ENCODE measurements around the gene DPEP2NB.
"Not testable (repeated sequence)": the region's sequence is repeated elsewhere in the genome, so short reads cannot be mapped to it uniquely, and the experiment has no call there.

DPEP2NB gene

GRCh38 chr16:67996666-67997065 is 19.0 kb downstream of the DPEP2NB start:
- DNase-seq (ENCODE audit: extremely low read depth, low read depth) = no peak
- no peak for TF ChIP-seq CTCF (IDR thresholded peaks at IDR 0.05; ENCODE audit: low read depth, low read length)

- TF ChIP-seq CTCF (IDR thresholded peaks at IDR 0.05; ENCODE audit: low read depth, low read length) = no peak
- DNase-seq (ENCODE audit: extremely low read depth, low read depth) = no peak
Measured at GRCh38 chr16:67995423-67995822, 20.3 kb downstream of the DPEP2NB start.

GRCh38 chr16:67994040-67994408 is 21.7 kb downstream of the DPEP2NB start:
- not testable (repeated sequence) for DNase-seq (ENCODE audit: extremely low read depth, low read depth)

GRCh38 chr16:67993207-67994039 is 22.3 kb downstream of the DPEP2NB start:
- TF ChIP-seq CTCF (IDR thresholded peaks at IDR 0.05; ENCODE audit: low read depth, low read length) = peak; percentile 82
- DNase-seq (ENCODE audit: extremely low read depth, low read depth) = peak; percentile 20

- DNase-seq (ENCODE audit: extremely low read depth, low read depth) = no peak
Measured at GRCh38 chr16:67992661-67993206, 23.0 kb downstream of the DPEP2NB start.

GRCh38 chr16:67990018-67990386 is 25.7 kb downstream of the DPEP2NB start:
- TF ChIP-seq CTCF (IDR thresholded peaks at IDR 0.05; ENCODE audit: low read depth, low read length) = no peak
- no peak for DNase-seq (ENCODE audit: extremely low read depth, low read depth)

More at GRCh38 chr16:67992661-67993206, 23.0 kb downstream of the DPEP2NB start:
- no peak for TF ChIP-seq CTCF (IDR thresholded peaks at IDR 0.05; ENCODE audit: low read depth, low read length)

GRCh38 chr16:67989322-67990017 is 26.2 kb downstream of the DPEP2NB start:
- TF ChIP-seq CTCF (IDR thresholded peaks at IDR 0.05; ENCODE audit: low read depth, low read length) = no peak
- DNase-seq (ENCODE audit: extremely low read depth, low read depth) = no peak
